ENCODE data around the gene IQCK. TPM values are rescaled to one million over a fixed set of nuclear protein-coding genes. Genes with fewer than 3 reads are reported as not detected.

IQCK gene
- polyA plus RNA-seq, 2 of the 4 experiments (the other 2 are of a cell fraction): 10.3 to 15.6 TPM

DNA sequence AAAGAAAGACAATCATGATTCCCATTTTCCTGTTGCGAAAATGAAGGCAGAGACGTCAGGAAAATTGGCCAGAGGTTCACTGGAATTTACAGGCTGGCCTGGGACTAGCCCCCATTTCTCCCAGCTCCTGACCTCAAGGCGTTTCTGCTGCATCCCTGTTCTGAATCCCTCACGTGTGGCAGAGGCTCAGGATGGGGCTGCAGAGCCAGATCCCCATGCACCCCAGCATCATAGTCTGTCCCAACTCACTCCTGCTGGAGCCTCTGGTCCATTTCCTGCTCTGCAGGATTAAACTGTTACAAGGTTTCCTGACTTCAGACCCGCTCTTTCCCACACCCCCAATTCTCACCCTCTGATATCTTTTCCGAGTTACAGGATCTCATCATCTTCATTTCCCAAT lies 163.7 kb downstream of the IQCK start:
- TF ChIP-seq, protein P1, sequence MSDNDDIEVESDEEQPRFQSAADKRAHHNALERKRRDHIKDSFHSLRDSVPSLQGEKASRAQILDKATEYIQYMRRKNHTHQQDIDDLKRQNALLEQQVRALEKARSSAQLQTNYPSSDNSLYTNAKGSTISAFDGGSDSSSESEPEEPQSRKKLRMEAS (IDR thresholded peaks at IDR 0.05): no peak
- TF ChIP-seq EHF (CRISPR knock-in tag; IDR thresholded peaks at IDR 0.05) (no peak), EP300 (IDR thresholded peaks at IDR 0.05) (no peak), CEBPB (IDR thresholded peaks at IDR 0.05) (no peak), JUN (IDR thresholded peaks at IDR 0.05) (no peak), PHF8 (IDR thresholded peaks at IDR 0.05; ENCODE audit: borderline replicate concordance, low read depth) (no peak), KDM1A (IDR thresholded peaks at IDR 0.05; ENCODE audit: low read depth) (no peak)
- ChIA-PET CTCF (interaction anchor here (1.0 to 15.4 kb wide), 4 partner anchors 110 to 298 kb away, joined by 3 to 328 read pairs (median 4); no protein-coding TSS in a partner anchor), POLR2A (no interaction called here)
- H3K4me2 ChIP-seq: no peak overlapping the region
- peaks cover 11% of the 10 kb centered on the region; the same call in 2 of the 3 replicates for H3K4me1 ChIP-seq
- no peak overlapping the region for H3K4me3 ChIP-seq
- ATAC-seq: no peak
- no peak overlapping the region for H3K27ac ChIP-seq
- no peak for DNase-seq (ENCODE audit: low read depth in 1 of 2, low spot score in 1 of 2)
- 91% methylated on average over 6 of the region's 6 CpGs for WGBS (ENCODE audit: missing lambda C conversion rate)
- FAIRE-seq: no peak
- H3K9me3 ChIP-seq: no peaks in the 10 kb centered on the region

DNA sequence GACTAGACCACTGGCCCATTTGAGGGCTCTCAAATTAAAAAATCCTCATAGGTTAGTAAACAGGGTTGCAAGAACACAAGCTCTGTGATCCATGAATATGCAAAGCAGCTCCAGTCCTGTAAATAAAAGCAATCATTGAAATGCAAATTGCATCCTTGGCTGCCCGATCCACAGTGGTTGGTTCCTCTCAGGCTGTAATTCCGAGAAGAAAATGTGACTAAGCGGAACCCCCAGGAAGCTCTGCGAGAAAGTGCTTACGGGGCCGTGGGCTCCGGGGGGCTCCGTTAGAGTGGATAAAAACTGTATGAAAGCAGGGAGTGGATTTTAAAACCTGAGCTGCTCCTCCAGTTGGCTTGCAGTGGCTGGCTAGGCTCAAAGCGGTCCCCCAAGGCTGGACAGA lies 164.1 kb downstream of the IQCK start:
- H3K27ac ChIP-seq: no peak overlapping the region
- H3K4me1 ChIP-seq: peaks cover 11% of the 10 kb centered on the region; the same call in 2 of the 3 replicates
- POLR2A ChIA-PET: no interaction called here
- no peak overlapping the region for H3K4me3 ChIP-seq
- H3K4me2 ChIP-seq: no peak overlapping the region
- no peak for FAIRE-seq
- 95% methylated on average over 9 of the region's 9 CpGs for WGBS (ENCODE audit: missing lambda C conversion rate)
- H3K9me3 ChIP-seq: no peaks in the 10 kb centered on the region
- no peak for TF ChIP-seq POLR2A (IDR thresholded peaks at IDR 0.05; ENCODE audit: low read length)
- TF ChIP-seq CHD4 (IDR thresholded peaks at IDR 0.05; ENCODE audit: borderline replicate concordance): no peak
- no peak for TF ChIP-seq CHD2 (IDR thresholded peaks at IDR 0.05; ENCODE audit: low read length, partially characterized antibody)
- TF ChIP-seq RARB (CRISPR knock-in tag; IDR thresholded peaks at IDR 0.05): no peak
- no peak for TF ChIP-seq HOXB13 (CRISPR knock-in tag; IDR thresholded peaks at IDR 0.05; ENCODE audit: low read depth)
- TF ChIP-seq, protein P2, sequence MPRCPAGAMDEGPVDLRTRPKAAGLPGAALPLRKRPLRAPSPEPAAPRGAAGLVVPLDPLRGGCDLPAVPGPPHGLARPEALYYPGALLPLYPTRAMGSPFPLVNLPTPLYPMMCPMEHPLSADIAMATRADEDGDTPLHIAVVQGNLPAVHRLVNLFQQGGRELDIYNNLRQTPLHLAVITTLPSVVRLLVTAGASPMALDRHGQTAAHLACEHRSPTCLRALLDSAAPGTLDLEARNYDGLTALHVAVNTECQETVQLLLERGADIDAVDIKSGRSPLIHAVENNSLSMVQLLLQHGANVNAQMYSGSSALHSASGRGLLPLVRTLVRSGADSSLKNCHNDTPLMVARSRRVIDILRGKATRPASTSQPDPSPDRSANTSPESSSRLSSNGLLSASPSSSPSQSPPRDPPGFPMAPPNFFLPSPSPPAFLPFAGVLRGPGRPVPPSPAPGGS (IDR thresholded peaks at IDR 0.05): no peak
- no peak for TF ChIP-seq EHMT2 (IDR thresholded peaks at IDR 0.05; ENCODE audit: low read depth)
- no peak for TF ChIP-seq NR3C1 (IDR thresholded peaks at IDR 0.05)
- TF ChIP-seq NPAS2 (CRISPR knock-in tag; IDR thresholded peaks at IDR 0.05; ENCODE audit: borderline replicate concordance): no peak
- no peak for TF ChIP-seq KDM5A (IDR thresholded peaks at IDR 0.05)
- TF ChIP-seq, protein P3, sequence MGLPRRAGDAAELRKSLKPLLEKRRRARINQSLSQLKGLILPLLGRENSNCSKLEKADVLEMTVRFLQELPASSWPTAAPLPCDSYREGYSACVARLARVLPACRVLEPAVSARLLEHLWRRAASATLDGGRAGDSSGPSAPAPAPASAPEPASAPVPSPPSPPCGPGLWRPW (IDR thresholded peaks at IDR 0.05): no peak
- TF ChIP-seq JUNB (IDR thresholded peaks at IDR 0.05): no peak
- CTCF ChIA-PET: interaction anchor here (0.6 to 15.4 kb wide), 6 partner anchors 24 to 298 kb away, joined by 3 to 328 read pairs (median 4); no protein-coding TSS in a partner anchor
- no peak for ATAC-seq
- no peak for DNase-seq (ENCODE audit: low read depth in 1 of 2, low spot score in 1 of 2)

DNA sequence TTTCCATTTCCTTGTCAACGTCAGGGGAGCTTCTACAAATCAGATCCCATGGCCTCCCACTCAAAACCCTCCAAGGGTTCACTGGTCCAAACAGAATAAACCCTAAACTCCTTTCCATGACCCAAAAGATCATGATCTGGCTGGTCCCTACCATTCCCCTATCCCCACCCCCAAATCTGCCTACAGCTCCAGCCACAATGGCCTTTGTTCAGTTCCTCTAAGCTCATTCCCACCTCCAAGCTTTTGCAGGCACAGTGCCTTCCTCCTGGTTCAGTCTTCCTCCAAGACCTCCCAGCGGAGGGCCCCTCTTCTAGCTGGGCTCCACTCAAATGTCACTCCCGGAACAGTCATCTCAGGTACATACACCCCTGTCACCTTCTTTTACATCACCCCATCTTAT lies 164.6 kb downstream of the IQCK start:
- Histone ChIP-seq H3K4me3 (no peak overlapping the region), H3K9me3 (no peaks in the 10 kb centered on the region), H3K4me1 (peaks cover 11% of the 10 kb centered on the region; the same call in 2 of the 3 replicates), H3K4me2 (no peak overlapping the region; the same call in 2 of the 3 replicates), H3K27ac (no peak overlapping the region)
- ChIA-PET POLR2A (no interaction called here), CTCF (interaction anchor here (0.6 to 15.4 kb wide), 6 partner anchors 23 to 299 kb away, joined by 3 to 328 read pairs (median 3); no protein-coding TSS in a partner anchor)
- FAIRE-seq (no peak), DNase-seq (ENCODE audit: low read depth in 1 of 2, low spot score in 1 of 2) (no peak), ATAC-seq (no peak)
- no peak for TF ChIP-seq CEBPB (IDR thresholded peaks at IDR 0.05)
- no peak for TF ChIP-seq ZC3H11A (IDR thresholded peaks at IDR 0.05)
- TF ChIP-seq JUNB (IDR thresholded peaks at IDR 0.05): no peak
- no peak for TF ChIP-seq POLR2AphosphoS2 (conservative IDR thresholded peaks at IDR 0.05; ENCODE audit: low read length)
- no peak for TF ChIP-seq SMC3 (IDR thresholded peaks at IDR 0.05)
- TF ChIP-seq FOSL2 (IDR thresholded peaks at IDR 0.05): no peak
- TF ChIP-seq FOSL2 (CRISPR knock-in tag; IDR thresholded peaks at IDR 0.05): no peak
- TF ChIP-seq PHF8 (IDR thresholded peaks at IDR 0.05; ENCODE audit: borderline replicate concordance, low read depth): no peak
- no peak for TF ChIP-seq SREBF2 (IDR thresholded peaks at IDR 0.05)
- TF ChIP-seq TP53 (CRISPR knock-in tag; IDR thresholded peaks at IDR 0.05): no peak
- no peak for TF ChIP-seq NPAS2 (CRISPR knock-in tag; IDR thresholded peaks at IDR 0.05; ENCODE audit: borderline replicate concordance)
- no peak for TF ChIP-seq CHD4 (IDR thresholded peaks at IDR 0.05; ENCODE audit: borderline replicate concordance)
- TF ChIP-seq, protein P4, sequence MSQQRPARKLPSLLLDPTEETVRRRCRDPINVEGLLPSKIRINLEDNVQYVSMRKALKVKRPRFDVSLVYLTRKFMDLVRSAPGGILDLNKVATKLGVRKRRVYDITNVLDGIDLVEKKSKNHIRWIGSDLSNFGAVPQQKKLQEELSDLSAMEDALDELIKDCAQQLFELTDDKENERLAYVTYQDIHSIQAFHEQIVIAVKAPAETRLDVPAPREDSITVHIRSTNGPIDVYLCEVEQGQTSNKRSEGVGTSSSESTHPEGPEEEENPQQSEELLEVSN (IDR thresholded peaks at IDR 0.05; ENCODE audit: borderline replicate concordance, low read depth): no peak
- TF ChIP-seq CHD2 (IDR thresholded peaks at IDR 0.05; ENCODE audit: low read length, partially characterized antibody): no peak
- TF ChIP-seq BHLHE40 (IDR thresholded peaks at IDR 0.05; ENCODE audit: low read depth, low read length): no peak
- TF ChIP-seq, protein P5, sequence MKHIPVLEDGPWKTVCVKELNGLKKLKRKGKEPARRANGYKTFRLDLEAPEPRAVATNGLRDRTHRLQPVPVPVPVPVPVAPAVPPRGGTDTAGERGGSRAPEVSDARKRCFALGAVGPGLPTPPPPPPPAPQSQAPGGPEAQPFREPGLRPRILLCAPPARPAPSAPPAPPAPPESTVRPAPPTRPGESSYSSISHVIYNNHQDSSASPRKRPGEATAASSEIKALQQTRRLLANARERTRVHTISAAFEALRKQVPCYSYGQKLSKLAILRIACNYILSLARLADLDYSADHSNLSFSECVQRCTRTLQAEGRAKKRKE (CRISPR knock-in tag; IDR thresholded peaks at IDR 0.05; ENCODE audit: low read depth): no peak
- TF ChIP-seq HOXA7 (CRISPR knock-in tag; IDR thresholded peaks at IDR 0.05): no peak
- no peak for TF ChIP-seq ESRRA (IDR thresholded peaks at IDR 0.05; ENCODE audit: borderline replicate concordance, low read length)
- TF ChIP-seq, protein P3 (IDR thresholded peaks at IDR 0.05): no peak
- TF ChIP-seq HOXB13 (CRISPR knock-in tag; IDR thresholded peaks at IDR 0.05; ENCODE audit: low read depth): no peak
- WGBS (ENCODE audit: missing lambda C conversion rate): 92% methylated on average over 3 of the region's 3 CpGs

Measured in A549 (cell line).